ENCODE results near the gene PPP2R2B. TPM values are rescaled to one million over a fixed set of nuclear protein-coding genes. Genes with fewer than 3 reads are reported as not detected.

PPP2R2B gene
- total and polyA plus RNA-seq, 3 donors from 2014 or later, result 9.8 to 36.6 (median 32.0) TPM

DNA sequence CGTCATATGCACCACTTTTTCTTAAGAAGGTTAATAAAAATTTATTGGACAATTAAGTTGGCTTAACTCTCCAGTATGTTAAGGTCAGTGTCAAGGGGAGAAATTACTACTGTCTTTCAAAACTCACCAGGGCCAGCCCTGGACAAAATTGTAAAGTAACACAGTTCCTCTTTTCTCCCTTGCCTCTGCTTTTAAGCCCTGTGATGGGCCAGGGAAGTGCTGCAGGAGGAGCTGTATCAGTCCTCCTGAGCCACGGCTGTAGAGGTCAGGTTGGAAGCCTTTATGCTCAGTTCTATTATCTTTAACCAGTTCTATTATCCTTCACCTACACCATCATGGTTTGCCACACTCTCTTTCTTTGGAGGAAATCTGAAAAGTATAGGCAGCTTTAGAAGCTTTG lies 11.5 kb upstream of the PPP2R2B start:
- no peaks in the 10 kb centered on the region for H3K27me3 ChIP-seq
- H3K27ac ChIP-seq, result no peak overlapping the region
- H3K9me3 ChIP-seq, result no peaks in the 10 kb centered on the region
- no peak for DNase-seq
- WGBS, 2 donors, result 74 to 77% methylated on average over 2 of the region's 2 CpGs
- intact Hi-C loops (cut with DNase I; ENCODE audit: low total_unique reads), result no loop called here
- no peaks in the 10 kb centered on the region for H3K36me3 ChIP-seq (ENCODE audit: low read depth, missing control alignments)
- TF ChIP-seq POLR2A (IDR thresholded peaks at IDR 0.05), result no peak
- no peak for TF ChIP-seq CTCF (IDR thresholded peaks at IDR 0.05)
- H3K4me1 ChIP-seq, result no peaks in the 10 kb centered on the region
- H3K4me3 ChIP-seq, result no peak overlapping the region

GRCh38 chr5:146889169-146889568 lies 10.6 kb upstream of the PPP2R2B start:
- TF ChIP-seq POLR2A (IDR thresholded peaks at IDR 0.05), result no peak
- no peak for TF ChIP-seq CTCF (IDR thresholded peaks at IDR 0.05)
- WGBS, 2 donors, result 55 to 68% methylated on average over 1 of the region's 1 CpG
- no peaks in the 10 kb centered on the region for H3K27me3 ChIP-seq

DNA sequence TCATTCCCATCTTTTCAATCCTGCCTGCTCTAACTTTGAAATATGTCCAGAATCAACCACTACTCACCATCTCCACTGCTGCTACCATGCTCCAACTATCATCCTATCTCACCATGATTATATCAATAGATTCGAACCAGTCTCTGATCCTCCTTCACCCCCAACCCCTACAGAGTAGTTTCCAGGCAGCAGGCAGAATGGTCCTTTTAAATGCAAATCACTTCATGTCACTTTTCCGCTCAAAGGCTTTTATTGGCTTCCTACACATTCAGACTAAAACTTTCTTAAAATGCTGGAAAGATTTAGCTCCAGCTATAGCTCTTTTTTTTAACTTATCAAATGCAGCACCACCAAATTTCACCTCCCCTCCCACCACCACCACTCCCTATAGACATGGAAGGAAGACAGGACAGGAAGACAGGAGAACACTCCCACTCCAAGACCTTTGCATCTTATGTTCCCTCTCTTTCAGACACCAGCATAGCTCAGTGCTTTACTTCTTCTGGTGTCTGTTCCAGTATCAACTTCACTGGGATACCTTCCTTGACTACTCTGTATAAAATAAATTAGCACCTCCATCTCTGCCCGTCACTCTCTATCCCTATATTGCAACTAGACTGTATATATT lies 9.9 kb upstream of the PPP2R2B start:
- intact Hi-C loops (cut with DNase I; ENCODE audit: low total_unique reads), result no loop called here
- TF ChIP-seq CTCF (IDR thresholded peaks at IDR 0.05) (no peak), POLR2A (IDR thresholded peaks at IDR 0.05) (no peak)

More at GRCh38 chr5:146889169-146889568, 10.6 kb upstream of the PPP2R2B start:
- Histone ChIP-seq H3K36me3 (ENCODE audit: low read depth, missing control alignments) (no peaks in the 10 kb centered on the region), H3K9me3 (no peaks in the 10 kb centered on the region), H3K27ac (no peak overlapping the region), H3K4me3 (no peak overlapping the region), H3K4me1 (no peaks in the 10 kb centered on the region)
- DNase-seq, result no peak
- intact Hi-C loops (cut with DNase I; ENCODE audit: low total_unique reads), result no loop called here

GRCh38 chr5:146884066-146884626 lies 5.6 kb upstream of the PPP2R2B start:
- H3K36me3 ChIP-seq (ENCODE audit: low read depth, missing control alignments), result no peaks in the 10 kb centered on the region
- H3K27me3 ChIP-seq, result no peaks in the 10 kb centered on the region
- no peak overlapping the region for H3K27ac ChIP-seq
- H3K4me3 ChIP-seq, result no peak overlapping the region
- no peaks in the 10 kb centered on the region for H3K9me3 ChIP-seq
- intact Hi-C loops (cut with DNase I; ENCODE audit: low total_unique reads), result no loop called here
- no peak for DNase-seq
- no peaks in the 10 kb centered on the region for H3K4me1 ChIP-seq
- WGBS, 2 donors, result 90% methylated on average over 5 of the region's 5 CpGs
- TF ChIP-seq POLR2A (IDR thresholded peaks at IDR 0.05) (no peak), CTCF (IDR thresholded peaks at IDR 0.05) (no peak)

More for the DNA sequence above, 9.9 kb upstream of the PPP2R2B start:
- Histone ChIP-seq H3K4me1 (no peaks in the 10 kb centered on the region), H3K27me3 (no peaks in the 10 kb centered on the region), H3K9me3 (no peaks in the 10 kb centered on the region), H3K36me3 (ENCODE audit: low read depth, missing control alignments) (no peaks in the 10 kb centered on the region), H3K4me3 (no peak overlapping the region), H3K27ac (no peak overlapping the region)
- DNase-seq, result no peak
- 47 to 57% methylated on average over 3 of the region's 3 CpGs for WGBS, 2 donors

DNA sequence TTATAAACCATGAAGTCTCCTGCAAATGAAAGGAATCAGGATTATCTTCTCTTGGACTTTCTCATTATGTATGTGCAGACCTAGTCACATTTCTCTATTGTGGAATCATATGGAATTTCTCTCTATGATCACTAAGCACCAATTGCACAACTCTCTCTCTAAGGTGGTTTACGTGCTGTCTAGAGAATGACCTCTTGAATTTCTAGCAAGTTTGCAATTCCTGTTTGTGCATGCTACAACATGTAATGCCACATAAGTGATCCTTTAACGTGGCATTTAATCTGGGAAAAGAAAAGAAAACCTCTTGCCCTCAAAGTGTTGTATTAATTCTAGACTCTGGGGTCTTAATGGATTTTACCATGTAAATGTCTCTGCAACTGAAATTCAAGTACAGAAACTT lies 5.0 kb upstream of the PPP2R2B start:
- no peaks in the 10 kb centered on the region for H3K36me3 ChIP-seq (ENCODE audit: low read depth, missing control alignments)
- no peak overlapping the region for H3K4me3 ChIP-seq
- intact Hi-C loops (cut with DNase I; ENCODE audit: low total_unique reads), result no loop called here
- H3K27me3 ChIP-seq, result no peaks in the 10 kb centered on the region
- no peak overlapping the region for H3K27ac ChIP-seq
- WGBS, 2 donors, result 75 to 86% methylated on average over 2 of the region's 2 CpGs
- no peak for DNase-seq
- H3K9me3 ChIP-seq, result no peaks in the 10 kb centered on the region
- TF ChIP-seq POLR2A (IDR thresholded peaks at IDR 0.05) (no peak), CTCF (IDR thresholded peaks at IDR 0.05) (no peak)
- H3K4me1 ChIP-seq, result no peaks in the 10 kb centered on the region

All from testis (tissue), 3 donors.